Psoas muscle (tissue), 8 donors: ENCODE results near the gene REEP1. TPM values are rescaled to one million over a fixed set of nuclear protein-coding genes. Genes with fewer than 3 reads are reported as not detected.

Experiments used
- ATAC-seq, 4 donors: fragments of 200-7000 bp; cut with Tn5 transposase; one replicate each; pipeline ENCODE4 v1.9.1; 2020; ENCODE audit warnings: moderate library complexity in 3 of 4, mild to moderate bottlenecking in 2 of 4
- DNase-seq, 2 donors: peaks; one replicate each; pipeline ENCODE4 v3.0.0-alpha.2; 2020
- H3K27ac ChIP-seq: fragments of 200-600 bp; one replicate; pipeline ENCODE4 v1.8.0; 2022
- H3K27me3 ChIP-seq, 3 donors: fragments of 200-600 bp in 1 of 3; one replicate each; pipeline versions ENCODE4 v1.6.1 to v1.8.0; 2013 to 2022; ENCODE audit warnings: low read length in 2 of 3, mild to moderate bottlenecking in 2 of 3, moderate library complexity in 1 of 3; ENCODE audit not compliant: insufficient read depth in 3 of 3
- H3K36me3 ChIP-seq, 2 donors: fragments of 200-600 bp in 1 of 2; one replicate each; pipeline versions ENCODE4 v1.6.1 to v1.8.0; 2013 to 2022; ENCODE audit warnings: low read depth in 1 of 2, mild to moderate bottlenecking in 1 of 2, moderate library complexity in 1 of 2; ENCODE audit not compliant: insufficient read depth in 1 of 2
- H3K4me1 ChIP-seq: fragments of 200-600 bp; one replicate; pipeline ENCODE4 v1.8.0; 2022
- H3K4me3 ChIP-seq: fragments of 200-600 bp; one replicate; pipeline ENCODE4 v1.8.0; 2022; ENCODE audit warnings: mild to moderate bottlenecking
- H3K9me3 ChIP-seq: fragments of 200-600 bp; one replicate; pipeline ENCODE4 v1.8.0; 2022
- CTCF ChIP-seq: fragments of 200-600 bp; IDR thresholded peaks from one replicate; pipeline ENCODE4 v1.8.0; 2022; ENCODE audit warnings: antibody characterized with exemption
- WGBS, 3 donors: extraction: QIAGEN DNeasy Blood & Tissue Kit; methylation state at CpG; one replicate each; pipeline versions ENCODE4 v1.1.6 to v1.1.7; 2013; 5-methylcytosine and 5-hydroxymethylcytosine counted together
- intact Hi-C, 2 donors: fragments of 100-400 bp; cut with DNase I; formaldehyde crosslinking; loops; one replicate each; pipeline versions ENCODE4 v1.11.0 to v1.14.2; 2022
- polyA plus RNA-seq, 3 donors: library from polyadenylated mRNA; stranded (reverse); fragments of 200-250 nt; gene quantifications; one replicate each; pipeline ENCODE4 v1.2.3, GENCODE V29; 2013
- total RNA-seq, 4 donors: library from RNA; stranded (reverse); fragmentation: NEBNext Ultra II Directional in 2 of 4; extraction: Animal tissue kit (Norgen Biotek cat#: 25700) in 2 of 4; gene quantifications; one replicate each; pipeline versions ENCODE4 v1.2.1 to v1.2.4, GENCODE V29; 2021 to 2023
- donor health status: healthy with polysubstance abuse.
- donor health status: DM: no; HTN: no; CAD: no; lungs with moderate emphysema.
- donor health status: Bipolar disorder and iron deficiency.
- donor health status: healthy.
- donor health status: DM: yes; HTN: yes; CAD: no.
- donor health status: DM: no; HTN: no; CAD: no.
- donor health status: DM: no; HTN: no; CAD: no.
- donor health status: DM: yes; HTN: yes; CAD: no.

REEP1 gene
- total and polyA plus RNA-seq, 7 donors, result 1.2 to 16.1 (median 7.9) TPM

GRCh38 chr2:86254576-86255538, 82.6 kb downstream of the REEP1 start:
- DNase-seq (no peak), ATAC-seq (peak in 3 of 4 donors; percentile 54 to 64 (median 63))
- no peaks in the 10 kb centered on the region for H3K9me3 ChIP-seq
- peak overlapping the region; percentile 33 for H3K27ac ChIP-seq
- peaks cover 4% of the 10 kb centered on the region for H3K4me1 ChIP-seq
- intact Hi-C loops, result no loop called here
- 21 to 26% (median 26%) methylated on average over 8 of the region's 8 CpGs for WGBS, 3 donors
- no peak overlapping the region for H3K4me3 ChIP-seq
- TF ChIP-seq CTCF, result no peak
- H3K27me3 ChIP-seq, result no peaks in the 10 kb centered on the region
- H3K36me3 ChIP-seq, result peaks cover 0 to 12% of the 10 kb centered on the region in 2 donors

GRCh38 chr2:86253424-86253823, 84.0 kb downstream of the REEP1 start:
- Histone ChIP-seq H3K4me3 (no peak overlapping the region), H3K36me3 (peaks cover 0 to 12% of the 10 kb centered on the region in 2 donors), H3K4me1 (peaks cover 8% of the 10 kb centered on the region), H3K9me3 (no peaks in the 10 kb centered on the region), H3K27me3 (no peaks in the 10 kb centered on the region), H3K27ac (no peak overlapping the region)
- intact Hi-C loops, result no loop called here
- TF ChIP-seq CTCF, result no peak
- WGBS, 3 donors, result 75 to 84% (median 78%) methylated on average over 6 of the region's 6 CpGs
- no peak for ATAC-seq
- no peak for DNase-seq

- DNase-seq (no peak), ATAC-seq (no peak)
- intact Hi-C loops, result no loop called here
- Histone ChIP-seq H3K27me3 (no peaks in the 10 kb centered on the region), H3K36me3 (peaks cover 0 to 12% of the 10 kb centered on the region in 2 donors), H3K27ac (no peak overlapping the region), H3K4me1 (peaks cover 8% of the 10 kb centered on the region), H3K4me3 (no peak overlapping the region), H3K9me3 (no peaks in the 10 kb centered on the region)
- no peak for TF ChIP-seq CTCF
- WGBS, 3 donors, result 73 to 80% (median 80%) methylated on average over 10 of the region's 10 CpGs
These were observed 85.6 kb downstream of the REEP1 start for GRCh38 chr2:86251840-86252266.

- ATAC-seq (peak in 3 of 4 donors; percentile 44 to 60 (median 50)), DNase-seq (no peak)
- intact Hi-C loops, result no loop called here
- Histone ChIP-seq H3K27me3 (no peaks in the 10 kb centered on the region), H3K4me1 (peaks cover 5% of the 10 kb centered on the region), H3K9me3 (no peaks in the 10 kb centered on the region), H3K36me3 (peaks cover 0 to 12% of the 10 kb centered on the region in 2 donors), H3K27ac (peak overlapping the region; percentile 16), H3K4me3 (no peak overlapping the region)
- no peak for TF ChIP-seq CTCF
- 54 to 64% (median 61%) methylated on average over 10 of the region's 10 CpGs for WGBS, 3 donors
These were observed 87.6 kb downstream of the REEP1 start for GRCh38 chr2:86249579-86250391.
